IPS-NIHi7 (cell line): ENCODE results near the gene FBH1.
A peak's percentile ranks its signal among the peaks of the same experiment; 100 is the strongest.

Experiments used
- DNase-seq: peaks from one replicate; pipeline ENCODE4 v3.0.0; 2012; ENCODE audit warnings: mixed read lengths; ENCODE audit errors: extremely low spot score

Gene FBH1

GRCh38 chr10:5977471-5978229, 87.6 kb downstream of the FBH1 start, which contains the start of gene IL15RA:
Gene IL15RA (minus strand): TSS chr10:5977543. CDS start chr10:5977492, 51 bp downstream.
- peak; percentile 78 for DNase-seq

- DNase-seq = no peak
Observed at GRCh38 chr10:5978230-5978489, 88.1 kb downstream of the FBH1 start.

- DNase-seq = no peak
Observed at GRCh38 chr10:5981529-5981928, 91.5 kb downstream of the FBH1 start.

GRCh38 chr10:5983774-5984173, 93.7 kb downstream of the FBH1 start:
- no peak for DNase-seq

GRCh38 chr10:5985029-5985428, 95.0 kb downstream of the FBH1 start:
- DNase-seq = no peak
